K562 (cell line): ENCODE data around the gene CYB5D1. TPM values are rescaled to one million over a fixed set of nuclear protein-coding genes. Genes with fewer than 3 reads are reported as not detected.
A peak's percentile ranks its signal among the peaks of the same experiment; 100 is the strongest.

Experiments
- CBFA2T3 ChIP-seq: fragments of 450-650 bp; IDR thresholded peaks from 2 replicates; pipeline ENCODE4 v1.6.1; 2017
- DPF2 ChIP-seq: fragments of 450-650 bp; IDR thresholded peaks from 2 replicates; pipeline ENCODE4 v1.6.1; 2016
- EP400 ChIP-seq: fragments of 450-650 bp; IDR thresholded peaks from 2 replicates; pipeline ENCODE4 v1.6.1; 2017; ENCODE audit warnings: antibody characterized with exemption, mild to moderate bottlenecking, moderate library complexity
- GATA2 ChIP-seq: sonication (generic); formaldehyde crosslinking; IDR thresholded peaks from 2 replicates; pipeline ENCODE4 v1.4.0; 2020; ENCODE audit warnings: mild to moderate bottlenecking, missing genetic modification reagents
- HDGF ChIP-seq: fragments of 450-650 bp; IDR thresholded peaks from 2 replicates; pipeline ENCODE4 v1.6.1; 2016
- JUND ChIP-seq, 2 experiments: IDR thresholded peaks; 2 replicates in 1 of 2; 3 replicates in 1 of 2; pipeline ENCODE4 v1.6.1; 2011; ENCODE audit warnings: borderline replicate concordance in 2 of 2, low read depth in 2 of 2, low read length in 2 of 2, improper control_type of control experiment in 1 of 2, missing biosample characterization in 1 of 2, missing genetic modification characterization in 1 of 2, missing genetic modification reagents in 1 of 2
- L3MBTL2 ChIP-seq: fragments of 450-650 bp; IDR thresholded peaks from 2 replicates; pipeline ENCODE4 v1.6.1; 2016; ENCODE audit warnings: mild to moderate bottlenecking, moderate library complexity
- MTA3 ChIP-seq: fragments of 450-650 bp; formaldehyde crosslinking; IDR thresholded peaks from 2 replicates; pipeline ENCODE4 v1.6.1; 2017; ENCODE audit warnings: mild to moderate bottlenecking, borderline replicate concordance
- NFXL1 ChIP-seq: fragments of 450-650 bp; formaldehyde crosslinking; IDR thresholded peaks from 2 replicates; pipeline ENCODE4 v1.4.0; 2021; ENCODE audit warnings: mild to moderate bottlenecking
- RBBP5 ChIP-seq: fragments of 200-600 bp; sonication (generic); IDR thresholded peaks from 2 replicates; pipeline ENCODE4 v1.6.1; 2012; ENCODE audit warnings: borderline replicate concordance, mild to moderate bottlenecking, low read length, control low read depth, inconsistent platforms; ENCODE audit not compliant: insufficient read depth, poor library complexity, severe bottlenecking
- SREBF1 ChIP-seq: fragments of 150-350 bp; IDR thresholded peaks from 2 replicates; pipeline ENCODE4 v1.6.1; 2014; ENCODE audit warnings: antibody characterized with exemption, low read depth, low read length, borderline replicate concordance
- STAT6 ChIP-seq: sonication (generic); formaldehyde crosslinking; IDR thresholded peaks from 2 replicates; pipeline ENCODE4 v1.8.1; 2023; ENCODE audit warnings: mild to moderate bottlenecking, missing genetic modification reagents
- ZBTB40 ChIP-seq, 2 experiments: fragments of 450-650 bp in 1 of 2; sonication (generic) in 1 of 2; formaldehyde crosslinking in 1 of 2; IDR thresholded peaks; 2 replicates each; pipeline versions ENCODE4 v1.7.1 to v1.9.0; 2016 to 2022; ENCODE audit warnings: inconsistent platforms in 1 of 2, mild to moderate bottlenecking in 1 of 2, missing genetic modification reagents in 1 of 2
- ZNF436 ChIP-seq: fragments of 250-450, 450-650 bp; sonication (Bioruptor Pico); formaldehyde crosslinking; IDR thresholded peaks from 2 replicates; pipeline ENCODE4 v1.7.0; 2020; ENCODE audit warnings: mild to moderate bottlenecking
- ZNF75A ChIP-seq: fragments of 450-650 bp; formaldehyde crosslinking; IDR thresholded peaks from 2 replicates; pipeline ENCODE4 v1.4.0; 2020; ENCODE audit warnings: mild to moderate bottlenecking
- polyA plus RNA-seq, 8 experiments: library from polyadenylated mRNA; depleted of rRNA in 4 of 8; stranded (reverse) in 5 of 8; unstranded in 3 of 8; fragments of >200 nt; fragmentation: Nextera tagmentation in 2 of 8; fragmentation: Illumina TruSeq in 1 of 8; extraction: Ambion mirVana in 2 of 8; extraction: Trizol in 1 of 8; gene quantifications; 2 replicates each; pipeline versions ENCODE4 v1.2.1 to v1.2.3, GENCODE V29; 2011 to 2014; ENCODE audit warnings: inconsistent platforms in 1 of 8, missing spikeins in 1 of 8
- total RNA-seq, 7 experiments: library from RNA; depleted of rRNA in 6 of 7; stranded (reverse); fragments of >200 nt in 6 of 7; fragmentation: Illumina TruSeq in 2 of 7; extraction: Trizol in 2 of 7; gene quantifications; 2 replicates each; pipeline versions ENCODE4 v1.2.1 to v1.2.3, GENCODE V29; 2011 to 2021; ENCODE audit warnings: low replicate concordance in 1 of 7

CYB5D1 gene
- total and polyA plus RNA-seq, 9 of the 15 experiments (the other 6 are each of a cell fraction or from before 2014, with no cell fraction given), result 2.4 to 7.9 (median 5.7) TPM

- TF ChIP-seq ZBTB40 (IDR thresholded peaks at IDR 0.05) (0 out of 2 replicates have a peak, but pooled peaks have one; percentile 6), ZBTB40 (CRISPR knock-in tag; IDR thresholded peaks at IDR 0.05) (no peak), RBBP5 (no peak), EP400 (no peak; the same call in 1 of the 2 replicates), MTA3 (0 out of 2 replicates have a peak, but pooled peaks have one; percentile 48), L3MBTL2 (peak; percentile 61), JUND (IDR thresholded peaks at IDR 0.05; ENCODE audit: borderline replicate concordance, low read depth, low read length) (peak; percentile 51; the same call in 1 of the 2 replicates), JUND (tag; IDR thresholded peaks at IDR 0.05; ENCODE audit: borderline replicate concordance, low read depth, low read length) (peak; percentile 18; the same call in 1 of the 3 replicates), STAT6 (CRISPR knock-in tag) (no peak), GATA2 (CRISPR knock-in tag) (no peak), SREBF1 (no peak), ZNF75A (CRISPR knock-in tag) (no peak), DPF2 (peak; percentile 48; the same call in 1 of the 2 replicates), HDGF (no peak), ZNF436 (CRISPR knock-in tag) (no peak), CBFA2T3 (no peak), NFXL1 (CRISPR knock-in tag) (no peak)
These were observed 741 bp upstream of the CYB5D1 start, which contains the start of gene NAA38 (continued) for GRCh38 chr17:7856811-7857712.
